Heart right ventricle (tissue), 16 donors: ENCODE results near the gene TNS1. TPM values are rescaled to one million over a fixed set of nuclear protein-coding genes. Genes with fewer than 3 reads are reported as not detected.

Source experiments
- ATAC-seq, 8 donors: fragments of 200-7000 bp; cut with Tn5 transposase; one replicate each; pipeline ENCODE4 v1.9.1; 2020; ENCODE audit warnings: mild to moderate bottlenecking in 8 of 8, moderate library complexity in 8 of 8, moderate number of reproducible peaks in 1 of 8
- DNase-seq, 2 donors: peaks; one replicate each; pipeline ENCODE4 v3.0.0-alpha.2; 2020
- H3K27ac ChIP-seq, 10 donors: fragments of 200-600 bp; sonication (generic) in 2 of 10; one replicate each; pipeline versions ENCODE4 v1.5.0 to v1.8.0; 2020 to 2022; ENCODE audit warnings: mild to moderate bottlenecking in 3 of 10
- H3K27me3 ChIP-seq, 7 donors: fragments of 200-600 bp; one replicate each; pipeline ENCODE4 v1.8.0; 2021 to 2022; ENCODE audit warnings: mild to moderate bottlenecking in 2 of 7
- H3K36me3 ChIP-seq, 9 donors: fragments of 200-600 bp; sonication (generic) in 1 of 9; one replicate each; pipeline versions ENCODE4 v1.5.0 to v1.8.0; 2020 to 2022; ENCODE audit warnings: mild to moderate bottlenecking in 2 of 9
- H3K4me1 ChIP-seq, 9 donors: fragments of 200-600 bp; sonication (generic) in 1 of 9; one replicate each; pipeline versions ENCODE4 v1.5.0 to v1.8.0; 2020 to 2022; ENCODE audit warnings: mild to moderate bottlenecking in 4 of 9
- H3K4me3 ChIP-seq, 10 donors: fragments of 200-600 bp; sonication (generic) in 2 of 10; one replicate each; pipeline versions ENCODE4 v1.5.0 to v1.8.0; 2020 to 2022; ENCODE audit warnings: mild to moderate bottlenecking in 7 of 10, moderate library complexity in 2 of 10
- H3K9me3 ChIP-seq, 11 donors: fragments of 200-600 bp in 10 of 11; sonication (generic) in 2 of 11; one replicate each; pipeline versions ENCODE4 v1.5.0 to v1.8.0; 2013 to 2022; ENCODE audit warnings: mild to moderate bottlenecking in 2 of 11, control low read depth in 1 of 11, moderate library complexity in 1 of 11
- CTCF ChIP-seq, 9 donors: fragments of 200-600 bp; sonication (generic) in 2 of 9; IDR thresholded peaks; one replicate each; pipeline versions ENCODE4 v1.5.0 to v1.8.0; 2021 to 2022; ENCODE audit warnings: antibody characterized with exemption in 9 of 9, mild to moderate bottlenecking in 5 of 9, moderate library complexity in 1 of 9
- WGBS, 2 donors: extraction: QIAGEN DNeasy Blood & Tissue Kit; methylation state at CpG; one replicate each; pipeline ENCODE4 v1.1.7; 2013; ENCODE audit warnings: inconsistent platforms in 1 of 2; 5-methylcytosine and 5-hydroxymethylcytosine counted together
- intact Hi-C, 10 donors: fragments of 100-400 bp; cut with DNase I; formaldehyde crosslinking; loops; one replicate each; pipeline versions ENCODE4 v1.11.1 to v1.14.2; 2022
- polyA plus RNA-seq, 2 donors: library from polyadenylated mRNA; stranded (reverse); fragments of 200-250 nt; gene quantifications; one replicate each; pipeline ENCODE4 v1.2.3, GENCODE V29; 2013
- total RNA-seq, 10 donors: library from RNA; stranded (reverse); fragmentation: NEBNext Ultra II Directional in 3 of 10; extraction: Animal tissue kit (Norgen Biotek cat#: 25700) in 3 of 10; gene quantifications; one replicate each; pipeline versions ENCODE4 v1.2.1 to v1.2.4, GENCODE V29; 2021 to 2023
- donor health status: Arrhythmogenic right ventricular cardiomyopathy.
- donor health status: ischemic (EF 13 %, LVEDD 7.1; RV severe dilation, severe dysfunction).
- donor health status: healthy with polysubstance abuse.
- donor health status: DM: no; HTN: yes; CAD: no.
- donor health status: DM: no; HTN: no; CAD: no.
- donor health status: ischemic (EF 25% LVEDD 6.9; RV normal size, moderate dysfunction).
- donor health status: ischemic (EF 25% LVEDD 5.7; RV mildly dilated, moderate dysfunction).
- donor health status: healthy.
- donor health status: DM: yes; HTN: yes; CAD: no.
- donor health status: Ischemic cardiomyopathy.
- donor health status: ischemic (EF 35%, LVEDD 5.7; RV mildly dilated, moderate dysfunction).
- donor health status: nonischemic (EF 11% LVEDD 7.7; RV severe dilation, severe dysfunction).
- donor health status: DM: yes; HTN: yes; CAD: no.
- donor health status: PGD.
- donor health status: ischemic (EF 29% LVEDD 5.4; RV normal size, mild dysfunction).
- donor health status: nonischemic (EF 23%, LVEDD 6.1; RV moderate dilation, normal function).

Gene TNS1
- total and polyA plus RNA-seq, 12 donors = 64.6 to 844 (median 731) TPM

- H3K4me3 ChIP-seq = no peak overlapping the region
- DNase-seq (no peak), ATAC-seq (peak in 6 of 8 donors; percentile 5 to 79 (median 36))
- H3K9me3 ChIP-seq = no peaks in the 10 kb centered on the region
- H3K27ac ChIP-seq = peak overlapping the region in 9 of 10 donors; percentile 5 to 64 (median 41)
- intact Hi-C loops = loop anchor here in 2 of 10 donors (5.0 to 10.0 kb wide), 2 partner anchors 46 to 73 kb away; no protein-coding TSS in a partner anchor
- peaks cover 0 to 76% (median 51%) of the 10 kb centered on the region in 9 donors for H3K4me1 ChIP-seq
- peaks cover 0 to 99% (median 62%) of the 10 kb centered on the region in 9 donors for H3K36me3 ChIP-seq
- H3K27me3 ChIP-seq = no peaks in the 10 kb centered on the region
- WGBS, 2 donors = 64% methylated on average over 13 of the region's 13 CpGs
- no peak for TF ChIP-seq CTCF (IDR thresholded peaks at IDR 0.05)
These were observed 132.2 kb downstream of the TNS1 start for GRCh38 chr2:217870528-217871011.

- Histone ChIP-seq H3K9me3 (no peaks in the 10 kb centered on the region), H3K27me3 (no peaks in the 10 kb centered on the region), H3K36me3 (peaks cover 0 to 99% (median 62%) of the 10 kb centered on the region in 9 donors), H3K4me3 (no peak overlapping the region), H3K4me1 (peaks cover 0 to 81% (median 58%) of the 10 kb centered on the region in 9 donors), H3K27ac (peak overlapping the region in 7 of 10 donors; percentile 8 to 64 (median 20))
- WGBS, 2 donors = 60 to 62% methylated on average over 3 of the region's 3 CpGs
- DNase-seq = no peak
- intact Hi-C loops = loop anchor here in 2 of 10 donors (5.0 to 10.0 kb wide), 2 partner anchors 64 to 67 kb away; no protein-coding TSS in a partner anchor
- no peak for TF ChIP-seq CTCF (IDR thresholded peaks at IDR 0.05)
- ATAC-seq = peak in 2 of 8 donors; percentile 13 to 15
These were observed 133.9 kb downstream of the TNS1 start for GRCh38 chr2:217868911-217869334.

- Histone ChIP-seq H3K36me3 (peaks cover 0 to 100% (median 66%) of the 10 kb centered on the region in 9 donors), H3K27me3 (no peaks in the 10 kb centered on the region), H3K9me3 (no peaks in the 10 kb centered on the region), H3K4me1 (peaks cover 2 to 84% (median 64%) of the 10 kb centered on the region in 9 donors), H3K4me3 (no peak overlapping the region), H3K27ac (peak overlapping the region in 5 of 10 donors; percentile 14 to 64 (median 20))
- TF ChIP-seq CTCF (IDR thresholded peaks at IDR 0.05) = no peak
- ATAC-seq (no peak), DNase-seq (no peak)
- intact Hi-C loops = loop anchor here in 2 of 10 donors (5.0 to 10.0 kb wide), 2 partner anchors 64 to 66 kb away; no protein-coding TSS in a partner anchor
- WGBS, 2 donors = 82 to 91% methylated on average over 5 of the region's 5 CpGs
These were observed 134.4 kb downstream of the TNS1 start for GRCh38 chr2:217868265-217868892.

GRCh38 chr2:217866457-217866856 lies 136.3 kb downstream of the TNS1 start:
- Histone ChIP-seq H3K9me3 (no peaks in the 10 kb centered on the region), H3K27ac (peak overlapping the region in 5 of 10 donors; percentile 20 to 52 (median 28)), H3K4me1 (peaks cover 3 to 88% (median 67%) of the 10 kb centered on the region in 9 donors), H3K27me3 (no peaks in the 10 kb centered on the region), H3K4me3 (no peak overlapping the region), H3K36me3 (peaks cover 0 to 100% (median 73%) of the 10 kb centered on the region in 9 donors)
- DNase-seq (no peak), ATAC-seq (peak in 1 of 8 donors; percentile 30)
- TF ChIP-seq CTCF (IDR thresholded peaks at IDR 0.05) = no peak
- WGBS, 2 donors = 46 to 53% methylated on average over 3 of the region's 3 CpGs
- intact Hi-C loops = loop anchor here in 2 of 10 donors (5.0 to 10.0 kb wide), 2 partner anchors 62 to 64 kb away; no protein-coding TSS in a partner anchor
